Neuron (in vitro differentiated cells): ENCODE data around the gene CCNK.

Experiments used
- H2AFZ ChIP-seq: one replicate; pipeline ENCODE4 v1.6.1; 2013; ENCODE audit warnings: low read depth, mild to moderate bottlenecking, inconsistent platforms, low read length, moderate library complexity
- H3K27me3 ChIP-seq: one replicate; pipeline ENCODE4 v1.6.1; 2013; ENCODE audit warnings: low read length; ENCODE audit not compliant: insufficient read depth
- H3K36me3 ChIP-seq: one replicate; pipeline ENCODE4 v1.6.1; 2013; ENCODE audit warnings: low read length; ENCODE audit not compliant: insufficient read depth
- H3K4me1 ChIP-seq: one replicate; pipeline ENCODE4 v1.6.1; 2013; ENCODE audit warnings: low read length; ENCODE audit not compliant: insufficient read depth
- H3K4me3 ChIP-seq: 2 replicates; pipeline ENCODE4 v1.5.1; 2013; ENCODE audit warnings: mild to moderate bottlenecking, low read length, moderate library complexity
- H3K9me3 ChIP-seq: one replicate; pipeline ENCODE4 v1.6.1; 2013; ENCODE audit warnings: low read length

CCNK gene

DNA sequence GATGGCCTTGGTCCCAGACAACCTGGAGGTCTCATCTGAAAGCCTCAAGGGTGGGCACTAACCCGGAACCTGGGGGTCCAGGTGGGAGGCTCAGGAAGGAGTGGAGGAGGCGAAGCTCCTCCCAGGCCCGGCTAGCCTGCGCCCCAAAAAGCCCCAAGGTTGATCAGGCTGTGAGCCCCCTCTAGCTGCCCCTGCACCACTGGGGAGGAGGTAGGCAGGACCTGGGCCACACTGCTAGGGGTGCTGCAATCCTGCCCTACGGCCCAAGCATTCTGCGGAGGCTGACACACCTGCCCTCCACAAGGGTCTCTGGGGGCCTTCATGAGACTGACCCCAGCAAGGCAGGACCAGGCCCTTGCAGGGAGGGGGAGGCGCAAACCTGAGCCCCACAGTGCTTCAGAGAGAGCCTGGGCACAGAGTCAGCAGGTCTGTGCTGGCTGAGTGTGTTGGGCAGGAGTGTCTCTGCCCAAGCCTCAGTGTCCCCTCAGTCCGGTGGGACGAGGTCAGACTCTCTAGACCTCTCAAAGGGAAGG, 70.9 kb downstream of the CCNK start:
- no peak overlapping the region for H2AFZ ChIP-seq
- no peaks in the 10 kb centered on the region for H3K36me3 ChIP-seq
- H3K9me3 ChIP-seq: no peaks in the 10 kb centered on the region
- no peaks in the 10 kb centered on the region for H3K27me3 ChIP-seq
- peaks cover 17% of the 10 kb centered on the region for H3K4me1 ChIP-seq
- H3K4me3 ChIP-seq: no peak overlapping the region

DNA sequence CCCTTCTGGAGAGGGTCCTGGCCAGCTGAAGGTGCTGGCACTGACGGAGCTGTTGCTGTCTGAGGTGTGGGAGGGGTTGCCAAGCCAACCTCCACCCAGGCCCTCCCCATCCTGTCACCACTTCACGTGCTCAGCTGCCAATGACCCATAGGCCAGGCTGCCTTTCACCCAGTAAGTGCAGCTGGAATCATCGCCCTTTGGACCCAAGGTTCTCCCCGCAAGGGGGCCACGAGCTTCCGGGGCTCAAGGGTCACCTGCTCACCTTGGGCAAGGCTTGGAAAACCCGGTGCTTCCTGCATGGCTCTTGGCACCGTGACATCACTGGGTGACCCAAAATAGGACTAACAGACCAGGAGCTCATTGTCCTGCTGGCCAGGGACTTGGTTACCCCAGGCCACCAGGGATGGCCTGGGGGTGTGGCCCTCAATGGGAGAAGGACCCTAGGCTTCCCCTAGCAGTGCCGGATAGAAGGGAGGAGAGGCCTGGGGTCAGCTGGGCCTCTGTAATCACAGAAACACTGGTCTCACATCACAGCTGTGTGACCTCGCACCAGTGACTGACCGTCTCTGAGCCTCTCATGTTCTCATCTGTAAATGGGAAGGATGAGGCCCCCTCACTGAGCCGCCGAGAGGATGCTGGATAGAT, 71.5 kb downstream of the CCNK start:
- H3K9me3 ChIP-seq: no peaks in the 10 kb centered on the region
- H3K4me1 ChIP-seq: peaks cover 17% of the 10 kb centered on the region
- no peaks in the 10 kb centered on the region for H3K36me3 ChIP-seq
- no peaks in the 10 kb centered on the region for H3K27me3 ChIP-seq
- no peak overlapping the region for H3K4me3 ChIP-seq
- no peak overlapping the region for H2AFZ ChIP-seq

DNA sequence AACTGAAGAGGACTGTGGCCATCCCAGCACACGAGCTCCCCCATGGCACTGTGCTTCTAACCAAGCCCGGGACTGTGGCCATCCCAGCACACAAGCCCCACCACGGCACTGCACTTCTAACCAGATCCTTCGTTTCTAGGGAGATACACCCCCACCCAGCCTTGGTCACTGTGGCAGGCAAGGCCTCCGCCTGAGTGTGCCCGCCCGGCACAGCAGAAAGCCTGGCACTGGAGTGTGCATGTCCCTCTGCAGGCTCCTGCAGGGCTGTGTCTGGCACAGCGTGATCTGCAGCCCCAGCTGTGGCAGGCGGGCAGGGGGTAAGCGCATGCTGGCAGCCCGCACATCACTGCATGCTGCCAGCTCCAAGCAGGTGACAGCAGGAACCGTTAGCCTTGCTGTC, 73.0 kb downstream of the CCNK start:
- peaks cover 12% of the 10 kb centered on the region for H3K4me1 ChIP-seq
- H3K27me3 ChIP-seq: no peaks in the 10 kb centered on the region
- H3K4me3 ChIP-seq: no peak overlapping the region
- H2AFZ ChIP-seq: no peak overlapping the region
- peaks cover 4% of the 10 kb centered on the region for H3K9me3 ChIP-seq
- H3K36me3 ChIP-seq: no peaks in the 10 kb centered on the region

DNA sequence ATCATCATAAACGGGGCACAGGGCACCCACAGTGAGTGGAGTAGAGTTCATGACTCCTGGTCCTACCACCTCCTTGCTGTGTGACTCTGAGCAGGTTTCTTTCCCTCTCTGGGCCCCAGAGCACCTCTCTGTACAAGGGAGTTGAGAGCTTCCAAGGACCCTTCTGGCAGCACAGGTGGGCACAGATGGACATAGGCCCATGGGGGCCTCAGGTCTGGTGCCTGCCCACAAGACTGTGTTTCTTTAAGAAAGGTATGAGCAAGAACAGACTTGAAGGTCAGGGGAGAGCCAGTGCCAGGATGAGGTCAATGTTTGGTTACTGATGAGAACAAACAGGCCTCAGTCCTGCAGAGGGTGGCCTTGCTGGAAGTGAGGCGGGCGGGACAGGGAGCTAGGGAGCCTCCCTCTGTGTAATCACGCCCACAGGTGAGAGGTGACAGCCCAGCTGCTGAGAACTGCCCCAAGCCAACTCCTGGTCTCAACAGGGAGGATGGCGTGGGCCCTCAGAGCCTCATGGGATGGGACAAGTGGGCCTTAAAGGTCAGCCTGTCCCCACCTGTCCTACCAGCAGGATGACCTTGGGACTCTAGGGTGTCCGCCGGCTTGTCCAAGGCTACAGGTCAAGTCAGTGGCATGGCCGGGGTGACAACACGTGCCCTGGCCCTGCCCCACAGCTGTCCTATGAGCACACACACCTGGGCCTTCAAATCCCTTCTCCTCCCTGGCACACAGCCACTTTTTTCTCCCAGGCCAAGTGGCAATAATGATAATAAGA, 73.7 kb downstream of the CCNK start:
- Histone ChIP-seq H2AFZ (no peak overlapping the region), H3K36me3 (no peaks in the 10 kb centered on the region), H3K4me3 (no peak overlapping the region), H3K27me3 (no peaks in the 10 kb centered on the region), H3K4me1 (peaks cover 5% of the 10 kb centered on the region), H3K9me3 (peaks cover 4% of the 10 kb centered on the region)

DNA sequence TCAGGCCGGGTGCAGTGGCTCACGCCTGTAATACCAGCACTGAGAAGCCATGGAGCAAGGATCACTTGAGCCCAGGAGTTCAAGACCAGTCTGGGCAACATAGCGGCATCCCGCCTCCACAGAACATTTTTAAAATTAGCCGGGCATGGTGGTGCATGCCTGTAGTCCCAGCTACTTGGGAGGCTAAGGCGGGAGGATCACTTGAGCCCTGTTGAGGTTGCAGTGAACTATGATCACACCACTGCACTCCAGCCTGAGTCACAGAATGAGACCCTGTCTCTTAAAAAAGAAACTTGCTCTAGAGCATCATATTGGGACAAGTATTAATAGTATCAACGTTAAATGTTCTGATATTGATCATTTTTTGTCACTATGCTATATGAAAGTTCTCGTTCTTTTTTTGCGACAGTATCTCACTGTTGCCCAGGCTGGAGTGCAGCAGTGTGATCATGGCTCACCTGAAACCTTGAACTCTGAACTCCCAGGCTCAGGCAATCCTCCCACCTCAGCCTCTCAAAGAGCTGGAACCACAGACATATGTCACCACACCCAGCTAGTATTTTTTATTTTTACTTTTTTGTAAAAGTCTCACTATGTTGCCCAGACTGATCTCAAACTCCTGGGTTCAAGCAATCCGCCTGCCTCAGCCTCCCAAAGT, 75.1 kb downstream of the CCNK start:
- H3K4me3 ChIP-seq: no peak overlapping the region
- no peaks in the 10 kb centered on the region for H3K27me3 ChIP-seq
- peaks cover 4% of the 10 kb centered on the region for H3K9me3 ChIP-seq
- H3K4me1 ChIP-seq: peaks cover 13% of the 10 kb centered on the region
- no peak overlapping the region for H2AFZ ChIP-seq
- H3K36me3 ChIP-seq: no peaks in the 10 kb centered on the region

DNA sequence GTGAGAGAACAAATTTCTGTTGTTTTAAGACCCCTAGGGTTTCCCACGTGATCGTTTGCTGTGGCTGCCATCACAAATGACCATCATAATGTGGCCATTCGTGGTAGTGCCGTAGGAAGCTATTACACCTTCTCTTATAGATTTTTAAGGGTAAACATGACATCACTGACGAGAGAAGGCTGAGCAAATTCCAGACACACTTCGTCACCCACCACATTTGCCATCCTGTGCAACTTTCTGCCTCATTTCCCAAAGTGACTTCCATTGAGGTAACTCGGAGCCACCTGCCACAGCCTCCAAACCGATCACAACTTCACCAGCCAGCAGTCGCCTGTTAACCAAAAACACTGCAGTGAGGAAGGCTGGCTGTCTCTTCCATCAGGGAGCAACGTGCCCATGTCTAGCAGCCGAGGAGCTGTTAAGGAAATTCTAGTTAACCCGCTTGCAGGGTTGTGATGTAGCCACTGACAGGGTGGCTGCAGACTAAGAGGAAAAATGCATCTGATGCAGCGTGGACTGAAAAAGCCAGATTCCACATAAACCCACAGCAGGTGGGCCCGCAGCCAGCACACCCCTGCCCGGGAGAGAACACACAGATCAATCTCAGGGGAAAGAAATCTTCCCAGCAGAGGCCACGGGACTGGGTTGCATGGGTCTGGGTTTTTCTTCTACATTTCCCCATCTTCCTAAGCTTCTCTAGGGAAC, 78.2 kb downstream of the CCNK start:
- H3K36me3 ChIP-seq: no peaks in the 10 kb centered on the region

DNA sequence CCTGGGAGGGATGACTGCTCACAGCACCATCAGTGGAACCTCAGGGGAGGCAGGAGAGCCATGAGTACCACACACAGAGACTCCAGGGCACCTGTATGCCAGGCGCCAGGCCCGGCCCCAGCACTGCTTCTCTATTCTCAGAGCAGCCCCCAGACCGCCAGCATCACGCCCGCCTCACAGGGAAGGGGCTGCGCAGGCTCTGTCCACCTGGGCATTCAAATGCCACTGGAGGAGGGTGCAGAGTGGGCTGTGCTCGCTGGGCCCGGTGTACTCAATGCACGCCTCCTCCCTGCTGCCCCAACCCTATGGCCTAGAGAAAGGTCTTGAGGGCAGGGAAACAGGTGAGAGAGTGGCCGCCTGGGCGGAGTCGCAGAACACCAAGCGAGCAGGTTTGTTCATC, 79.2 kb downstream of the CCNK start:
- H3K27me3 ChIP-seq: no peaks in the 10 kb centered on the region
- no peak overlapping the region for H2AFZ ChIP-seq
- H3K9me3 ChIP-seq: peaks cover 4% of the 10 kb centered on the region
- H3K4me1 ChIP-seq: peaks cover 51% of the 10 kb centered on the region
- H3K4me3 ChIP-seq: no peak overlapping the region
- no peaks in the 10 kb centered on the region for H3K36me3 ChIP-seq

More for the DNA sequence above, 78.2 kb downstream of the CCNK start:
- peaks cover 41% of the 10 kb centered on the region for H3K4me1 ChIP-seq
- no peaks in the 10 kb centered on the region for H3K27me3 ChIP-seq
- peaks cover 4% of the 10 kb centered on the region for H3K9me3 ChIP-seq
- no peak overlapping the region for H3K4me3 ChIP-seq
- no peak overlapping the region for H2AFZ ChIP-seq

GRCh38 chr14:99560922-99561683, 79.9 kb downstream of the CCNK start:
- Histone ChIP-seq H2AFZ (no peak overlapping the region), H3K4me3 (no peak overlapping the region), H3K4me1 (peaks cover 53% of the 10 kb centered on the region), H3K9me3 (peaks cover 4% of the 10 kb centered on the region), H3K27me3 (no peaks in the 10 kb centered on the region), H3K36me3 (no peaks in the 10 kb centered on the region)

- H3K4me1 ChIP-seq: peaks cover 53% of the 10 kb centered on the region
Observed at GRCh38 chr14:99561864-99562263, 80.7 kb downstream of the CCNK start.

More at GRCh38 chr14:99561864-99562263, 80.7 kb downstream of the CCNK start:
- Histone ChIP-seq H3K36me3 (no peaks in the 10 kb centered on the region), H3K9me3 (peaks cover 4% of the 10 kb centered on the region), H3K27me3 (no peaks in the 10 kb centered on the region), H3K4me3 (no peak overlapping the region), H2AFZ (no peak overlapping the region)
